HCT116 (cell line): ENCODE results near the gene ERFE. TPM values are rescaled to one million over a fixed set of nuclear protein-coding genes. Genes with fewer than 3 reads are reported as not detected.

Experiments used
- ATAC-seq: fragments of 200-7000 bp; cut with Tn5 transposase; 2 replicates; pipeline ENCODE4 v1.9.1; 2020; ENCODE audit warnings: mild to moderate bottlenecking, moderate library complexity
- BruUV-seq: library from RNA; stranded (reverse); fragments of 400-500 nt; replicated peaks from 2 replicates; lab custom pipeline; 2021; lab: Mats Ljungman, UMichigan
- CTCF ChIA-PET: fragments of 300-600 bp; sonication (Branson Sonifier 250); formaldehyde crosslinking; loops from one replicate; lab custom pipeline; 2021; ENCODE audit warnings: antibody characterized with exemption; lab: Charles Lee
- POLR2A ChIA-PET: fragments of 300-600, 350-600 bp; sonication (Branson Sonifier 250); formaldehyde crosslinking; loops from one replicate; lab custom pipeline; 2021; ENCODE audit warnings: antibody characterized with exemption; lab: Charles Lee
- RAD21 ChIA-PET, 2 experiments: fragments of 300-600 bp; sonication (Branson Sonifier 250); formaldehyde crosslinking; loops; one replicate each; lab custom pipeline; 2023; ENCODE audit warnings: low total read pairs in 2 of 2; ENCODE audit not compliant: uncharacterized antibody in 2 of 2, unreplicated experiment in 2 of 2, low non-redundant PET in 1 of 2; lab: Charles Lee
- DNase-seq: peaks from one replicate; pipeline ENCODE4 v3.0.0-alpha.2; 2010; ENCODE audit warnings: low read depth, low spot score
- H2AFZ ChIP-seq: fragments of 200-600 bp; shearing (Covaris generic), sonication (generic); 2 replicates; pipeline ENCODE4 v1.6.1; 2017; ENCODE audit warnings: low read depth, mixed run types, mixed read lengths, antibody characterized with exemption, low read length; ENCODE audit not compliant: poor library complexity, severe bottlenecking
- H3K27ac ChIP-seq: 2 replicates; pipeline ENCODE4 v1.5.1; 2012; ENCODE audit warnings: low read depth, low read length
- H3K27me3 ChIP-seq: fragments of 200-600 bp; sonication (generic); 2 replicates; pipeline ENCODE4 v1.6.1; 2016; ENCODE audit warnings: mixed run types, low read length, mixed read lengths; ENCODE audit not compliant: insufficient read depth
- H3K36me3 ChIP-seq, 2 experiments: fragments of 200-500 bp in 1 of 2; fragments of 200-600 bp in 1 of 2; sonication (Bioruptor generic) in 1 of 2; sonication (generic) in 1 of 2; 2 replicates each; pipeline versions ENCODE4 v1.5.1 to v1.6.1; 2014 to 2016; ENCODE audit warnings: low read length in 2 of 2, inconsistent platforms in 1 of 2, mixed read lengths in 1 of 2, mixed run types in 1 of 2; ENCODE audit not compliant: insufficient read depth in 2 of 2, control insufficient read depth in 1 of 2
- H3K4me1 ChIP-seq, 2 experiments: fragments of 200-600 bp in 1 of 2; sonication (generic) in 1 of 2; 2 replicates each; pipeline versions ENCODE4 v1.5.1 to v1.6.1; 2012 to 2017; ENCODE audit warnings: low read length in 2 of 2, inconsistent platforms in 1 of 2, mild to moderate bottlenecking in 1 of 2, mixed read lengths in 1 of 2, mixed run types in 1 of 2, moderate library complexity in 1 of 2; ENCODE audit not compliant: insufficient read depth in 2 of 2, control insufficient read depth in 1 of 2
- H3K4me2 ChIP-seq: fragments of 200-600 bp; sonication (generic); 2 replicates; pipeline ENCODE4 v1.6.1; 2017; ENCODE audit warnings: mixed run types, low read length, mixed read lengths
- H3K4me3 ChIP-seq, 2 experiments: fragments of 200-600 bp in 1 of 2; sonication (generic) in 1 of 2; replicated peaks in 1 of 2; 2 replicates each; pipeline ENCODE4 v1.5.1; 2011 to 2016; ENCODE audit warnings: low read length in 2 of 2, control low read depth in 1 of 2, low read depth in 1 of 2, mild to moderate bottlenecking in 1 of 2, mixed read lengths in 1 of 2, mixed run types in 1 of 2
- H3K79me2 ChIP-seq: fragments of 200-600 bp; sonication (generic); 2 replicates; pipeline ENCODE4 v1.6.1; 2017; ENCODE audit warnings: mild to moderate bottlenecking, mixed run types, low read length, moderate library complexity, mixed read lengths; ENCODE audit not compliant: insufficient read depth
- H3K9ac ChIP-seq: fragments of 200-600 bp; sonication (generic); 2 replicates; pipeline ENCODE4 v1.6.1; 2016; ENCODE audit warnings: low read length, mixed read lengths
- H3K9me2 ChIP-seq: fragments of 200-600 bp; sonication (generic), shearing (Covaris generic); 2 replicates; pipeline ENCODE4 v1.6.1; 2017; ENCODE audit warnings: mixed run types, mild to moderate bottlenecking, moderate library complexity; ENCODE audit not compliant: insufficient read depth
- H3K9me3 ChIP-seq, 2 experiments: fragments of 200-500 bp in 1 of 2; fragments of 200-600 bp in 1 of 2; sonication (Bioruptor generic) in 1 of 2; sonication (generic) in 1 of 2; 2 replicates each; pipeline ENCODE4 v1.6.1; 2014 to 2017; ENCODE audit warnings: low read length in 2 of 2, mixed read lengths in 2 of 2, inconsistent platforms in 1 of 2, low read depth in 1 of 2, mild to moderate bottlenecking in 1 of 2, mixed run types in 1 of 2, moderate library complexity in 1 of 2; ENCODE audit not compliant: control insufficient read depth in 1 of 2, insufficient read depth in 1 of 2
- H4K20me1 ChIP-seq: fragments of 200-600 bp; sonication (generic), shearing (Covaris generic); 2 replicates; pipeline ENCODE4 v1.6.1; 2017; ENCODE audit warnings: mixed run types, mild to moderate bottlenecking, moderate library complexity; ENCODE audit not compliant: insufficient read depth
- CEBPB ChIP-seq: IDR thresholded peaks from 2 replicates; pipeline ENCODE4 v1.6.1; 2012; ENCODE audit warnings: low read depth
- EZH2 ChIP-seq: fragments of 200-600 bp; sonication (generic); IDR thresholded peaks from 2 replicates; pipeline ENCODE4 v1.6.1; 2017; ENCODE audit warnings: antibody characterized with exemption, mixed run types
- EZH2phosphoT487 ChIP-seq: fragments of 200-600 bp; IDR thresholded peaks from 2 replicates; pipeline ENCODE4 v1.6.1; 2018; ENCODE audit warnings: antibody characterized with exemption, borderline replicate concordance
- FOSL1 ChIP-seq: IDR thresholded peaks from 2 replicates; pipeline ENCODE4 v1.6.1; 2012; ENCODE audit warnings: low read depth
- POLR2A ChIP-seq: IDR thresholded peaks from 2 replicates; pipeline ENCODE4 v1.7.0; 2011; ENCODE audit warnings: borderline replicate concordance; ENCODE audit not compliant: insufficient read depth, insufficient read length; ENCODE audit errors: extremely low read depth
- POLR2AphosphoS5 ChIP-seq: IDR thresholded peaks from 2 replicates; pipeline ENCODE4 v1.6.1; 2011; ENCODE audit warnings: mild to moderate bottlenecking, low read depth, low read length, moderate library complexity
- SRF ChIP-seq: IDR thresholded peaks from 2 replicates; pipeline ENCODE4 v1.6.1; 2012; ENCODE audit warnings: low read depth
- TCF7L2 ChIP-seq: IDR thresholded peaks from 2 replicates; pipeline ENCODE4 v1.7.0; 2011; ENCODE audit warnings: borderline replicate concordance, inconsistent platforms; ENCODE audit not compliant: insufficient read depth, insufficient read length; ENCODE audit errors: extremely low read depth
- intact Hi-C: fragments of 100-400 bp; cut with micrococcal nuclease; formaldehyde crosslinking; loops from 2 replicates; pipeline ENCODE4 v1.10.0; 2022
- total RNA-seq: library from RNA; stranded (reverse); gene quantifications from one replicate; pipeline ENCODE4 v1.2.1, GENCODE V29; 2021; ENCODE audit not compliant: unreplicated experiment
- TF ChIP-seq, protein P1 (sequence below): IDR thresholded peaks from 2 replicates; pipeline ENCODE4 v1.6.1; 2012
- TF ChIP-seq, protein P2 (sequence below), 3 experiments: fragments of 200-600 bp in 1 of 3; sonication (generic) in 1 of 3; IDR thresholded peaks in 2 of 3; conservative IDR thresholded peaks in 1 of 3; 2 replicates each; pipeline ENCODE4 v1.5.1; 2012 to 2017; ENCODE audit warnings: low read depth in 2 of 3, low read length in 2 of 3, antibody characterized with exemption in 1 of 3, borderline replicate concordance in 1 of 3, control low read depth in 1 of 3, mild to moderate bottlenecking in 1 of 3, mixed read lengths in 1 of 3, mixed run types in 1 of 3, moderate library complexity in 1 of 3; ENCODE audit not compliant: insufficient read depth in 1 of 3

The ERFE gene
- total RNA-seq, 1 experiment from 2014 or later = 17.3 TPM

DNA sequence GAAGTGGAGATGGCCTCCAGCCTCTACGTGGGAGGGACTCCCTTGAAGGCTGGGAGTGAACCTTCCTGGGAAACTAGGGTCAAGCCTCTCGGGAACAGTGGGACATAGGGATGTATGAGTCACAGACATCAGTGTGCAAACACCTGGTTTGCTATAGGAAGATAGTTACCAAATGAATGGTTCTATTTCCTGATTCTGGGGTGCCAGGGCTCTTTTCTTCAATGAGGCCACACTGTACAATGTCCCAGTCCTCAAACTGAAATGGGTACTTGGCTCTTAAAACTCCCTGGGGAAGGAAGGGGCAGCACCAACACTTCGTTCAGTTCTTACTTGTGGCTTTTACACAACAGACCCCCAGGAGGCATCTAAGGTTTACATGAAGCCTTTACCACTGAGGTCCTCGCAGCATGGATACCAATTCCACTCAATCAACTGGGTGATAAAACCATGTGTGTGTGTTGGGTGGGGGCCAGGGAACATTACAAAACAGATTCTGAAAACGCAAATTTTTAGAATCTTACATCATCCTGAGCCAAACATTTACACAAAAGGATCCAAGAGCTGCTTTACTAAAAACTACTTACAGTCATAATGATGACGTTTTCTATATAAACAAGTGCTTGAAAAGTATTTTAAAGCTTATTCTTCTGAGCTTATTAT lies 10.4 kb downstream of the ERFE start:
- Histone ChIP-seq H3K4me3 (no peak overlapping the region), H3K9ac (no peak overlapping the region), H4K20me1 (0 out of 2 replicates have a peak, but pooled peaks cover 4% of the 10 kb centered on the region), H3K36me3 (peaks cover 7 to 21% of the 10 kb centered on the region in 2 experiments; a peak in 3 of 4 replicates), H3K9me3 (no peaks in the 10 kb centered on the region), H3K4me2 (no peak overlapping the region), H2AFZ (no peak overlapping the region), H3K27ac (no peak overlapping the region), H3K9me2 (no peaks in the 10 kb centered on the region), H3K27me3 (no peaks in the 10 kb centered on the region), H3K79me2 (no peaks in the 10 kb centered on the region), H3K4me1 (0 out of 4 replicates have a peak, but pooled peaks cover 0 to 2% of the 10 kb centered on the region in 2 experiments)
- intact Hi-C loops = no loop called here
- DNase-seq = no peak
- CTCF ChIA-PET = no interaction called here
- RAD21 ChIA-PET = no interaction called here
- BruUV-seq = TSS peak; percentile 60
- TF ChIP-seq POLR2AphosphoS5 = 0 out of 2 replicates have a peak, but pooled peaks have one; percentile 22
- TF ChIP-seq FOSL1 = no peak
- POLR2A ChIA-PET = no interaction called here
- ATAC-seq = peak; percentile 7; the same call in 1 of the 2 replicates

GRCh38 chr2:238169708-238170251 lies 11.0 kb downstream of the ERFE start:
- intact Hi-C loops = no loop called here

More at GRCh38 chr2:238169708-238170251, 11.0 kb downstream of the ERFE start:
- Histone ChIP-seq H3K4me3 (no peak overlapping the region), H3K79me2 (no peaks in the 10 kb centered on the region), H3K9ac (no peak overlapping the region), H3K9me2 (no peaks in the 10 kb centered on the region), H3K36me3 (peaks cover 7 to 26% of the 10 kb centered on the region in 2 experiments; a peak in 3 of 4 replicates), H3K4me2 (no peak overlapping the region), H4K20me1 (0 out of 2 replicates have a peak, but pooled peaks cover 9% of the 10 kb centered on the region), H3K27ac (peak overlapping the region; percentile 24; the same call in 1 of the 2 replicates)
- ATAC-seq (no peak), DNase-seq (no peak)
- ChIA-PET CTCF (no interaction called here), POLR2A (no interaction called here), RAD21 (no interaction called here)
- BruUV-seq = no TSS peak
- TF ChIP-seq FOSL1 (peak; percentile 27; the same call in 1 of the 2 replicates), POLR2AphosphoS5 (no peak), SRF (no peak), EZH2phosphoT487 (no peak), EZH2 (no peak), CEBPB (peak; percentile 58), POLR2A (no peak), TCF7L2 (no peak)
- TF ChIP-seq, protein P1, sequence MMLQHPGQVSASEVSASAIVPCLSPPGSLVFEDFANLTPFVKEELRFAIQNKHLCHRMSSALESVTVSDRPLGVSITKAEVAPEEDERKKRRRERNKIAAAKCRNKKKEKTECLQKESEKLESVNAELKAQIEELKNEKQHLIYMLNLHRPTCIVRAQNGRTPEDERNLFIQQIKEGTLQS = no peak
- TF ChIP-seq, protein P2, sequence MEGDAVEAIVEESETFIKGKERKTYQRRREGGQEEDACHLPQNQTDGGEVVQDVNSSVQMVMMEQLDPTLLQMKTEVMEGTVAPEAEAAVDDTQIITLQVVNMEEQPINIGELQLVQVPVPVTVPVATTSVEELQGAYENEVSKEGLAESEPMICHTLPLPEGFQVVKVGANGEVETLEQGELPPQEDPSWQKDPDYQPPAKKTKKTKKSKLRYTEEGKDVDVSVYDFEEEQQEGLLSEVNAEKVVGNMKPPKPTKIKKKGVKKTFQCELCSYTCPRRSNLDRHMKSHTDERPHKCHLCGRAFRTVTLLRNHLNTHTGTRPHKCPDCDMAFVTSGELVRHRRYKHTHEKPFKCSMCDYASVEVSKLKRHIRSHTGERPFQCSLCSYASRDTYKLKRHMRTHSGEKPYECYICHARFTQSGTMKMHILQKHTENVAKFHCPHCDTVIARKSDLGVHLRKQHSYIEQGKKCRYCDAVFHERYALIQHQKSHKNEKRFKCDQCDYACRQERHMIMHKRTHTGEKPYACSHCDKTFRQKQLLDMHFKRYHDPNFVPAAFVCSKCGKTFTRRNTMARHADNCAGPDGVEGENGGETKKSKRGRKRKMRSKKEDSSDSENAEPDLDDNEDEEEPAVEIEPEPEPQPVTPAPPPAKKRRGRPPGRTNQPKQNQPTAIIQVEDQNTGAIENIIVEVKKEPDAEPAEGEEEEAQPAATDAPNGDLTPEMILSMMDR (IDR thresholded peaks at IDR 0.05 in 2 of 3, conservative IDR thresholded peaks at IDR 0.05 in 1 of 3; ENCODE audit: borderline replicate concordance in 1 of 3, insufficient read depth in 1 of 3, low read depth in 2 of 3, low read length in 2 of 3) = no peak
- TF ChIP-seq, all 23 proteins: peak for 2
- Histone ChIP-seq H3K9me3 (no peaks in the 10 kb centered on the region), H3K27me3 (no peaks in the 10 kb centered on the region), H3K4me1 (0 out of 4 replicates have a peak, but pooled peaks cover 0 to 2% of the 10 kb centered on the region in 2 experiments), H2AFZ (no peak overlapping the region)
